GM23338 (cell line): ENCODE measurements around the gene CASTOR1. TPM values are rescaled to one million over a fixed set of nuclear protein-coding genes. Genes with fewer than 3 reads are reported as not detected.

Source experiments
- ATAC-seq: fragments of 200-7000 bp; cut with Tn5 transposase; 3 replicates; pipeline ENCODE4 v1.9.1; 2020
- DNase-seq: peaks from one replicate; pipeline ENCODE4 v3.0.0-alpha.2; 2015; ENCODE audit warnings: low spot score
- H2AFZ ChIP-seq: fragments of 200-600 bp; sonication (generic); 2 replicates; pipeline ENCODE4 v1.8.0; 2016; ENCODE audit warnings: antibody characterized with exemption, mild to moderate bottlenecking, moderate library complexity
- H3F3A ChIP-seq: fragments of 200-600 bp; sonication (generic); replicated peaks from 2 replicates; pipeline ENCODE4 v1.8.0; 2017; ENCODE audit warnings: antibody characterized with exemption, mixed run types, low read depth
- H3K27ac ChIP-seq: fragments of 200-600 bp; sonication (generic); 2 replicates; pipeline ENCODE4 v1.6.1; 2016; ENCODE audit warnings: low read depth
- H3K27me3 ChIP-seq: fragments of 200-600 bp; sonication (generic); 2 replicates; pipeline ENCODE4 v1.8.0; 2016; ENCODE audit warnings: mild to moderate bottlenecking, mixed run types, moderate library complexity; ENCODE audit not compliant: insufficient read depth
- H3K36me3 ChIP-seq: fragments of 200-600 bp; sonication (generic); 2 replicates; pipeline ENCODE4 v1.8.0; 2016; ENCODE audit warnings: mild to moderate bottlenecking; ENCODE audit not compliant: insufficient read depth
- H3K4me1 ChIP-seq: fragments of 200-600 bp; sonication (generic); 2 replicates; pipeline ENCODE4 v1.8.0; 2016; ENCODE audit warnings: mild to moderate bottlenecking, moderate library complexity; ENCODE audit not compliant: insufficient read depth
- H3K4me2 ChIP-seq: fragments of 200-600 bp; sonication (generic); 2 replicates; pipeline ENCODE4 v1.7.1; 2017; ENCODE audit warnings: mixed run types
- H3K4me3 ChIP-seq: fragments of 200-600 bp; sonication (generic); 2 replicates; pipeline ENCODE4 v1.6.1; 2016; ENCODE audit warnings: mixed run types
- H3K79me2 ChIP-seq: fragments of 200-600 bp; sonication (generic); replicated peaks from 2 replicates; pipeline ENCODE4 v1.8.0; 2017; ENCODE audit warnings: mild to moderate bottlenecking; ENCODE audit not compliant: insufficient read depth
- H3K9me2 ChIP-seq: fragments of 200-600 bp; sonication (generic); 2 replicates; pipeline ENCODE4 v1.8.0; 2017; ENCODE audit not compliant: insufficient read depth
- H4K20me1 ChIP-seq: fragments of 200-600 bp; sonication (generic); replicated peaks from 2 replicates; pipeline ENCODE4 v1.8.0; 2017; ENCODE audit warnings: mild to moderate bottlenecking; ENCODE audit not compliant: insufficient read depth
- H3K27ac Mint-ChIP-seq: 2 replicates; pipeline ENCODE4 v1.8.0; 2020; ENCODE audit warnings: inconsistent platforms, mild to moderate bottlenecking, moderate library complexity, mixed read lengths
- H3K27me3 Mint-ChIP-seq: 3 replicates; pipeline ENCODE4 v1.8.0; 2022; ENCODE audit warnings: low read depth, mild to moderate bottlenecking, moderate library complexity, mixed read lengths, inconsistent platforms; ENCODE audit not compliant: insufficient read depth, poor library complexity
- H3K36me3 Mint-ChIP-seq: 3 replicates; pipeline ENCODE4 v1.8.0; 2021; ENCODE audit warnings: low read depth, mild to moderate bottlenecking, inconsistent platforms, moderate library complexity, mixed read lengths
- H3K4me1 Mint-ChIP-seq: 3 replicates; pipeline ENCODE4 v1.8.0; 2020; ENCODE audit warnings: mild to moderate bottlenecking, inconsistent platforms, mixed read lengths
- H3K4me3 Mint-ChIP-seq: 3 replicates; pipeline ENCODE4 v1.8.0; 2021; ENCODE audit warnings: moderate library complexity, mild to moderate bottlenecking, inconsistent platforms, mixed read lengths
- H3K9me3 Mint-ChIP-seq: 3 replicates; pipeline ENCODE4 v1.8.0; 2020; ENCODE audit warnings: moderate library complexity, mild to moderate bottlenecking, inconsistent platforms, mixed read lengths
- CREB1 ChIP-seq: fragments of 250-450 bp; sonication (Bioruptor Pico); IDR thresholded peaks from 2 replicates; pipeline ENCODE4 v1.5.0; 2020; ENCODE audit warnings: low read depth, mild to moderate bottlenecking, moderate library complexity
- CTCF ChIP-seq, 2 experiments: fragments of 200-600 bp in 1 of 2; sonication (generic) in 1 of 2; conservative IDR thresholded peaks; 2 replicates each; pipeline versions ENCODE4 v1.5.1 to v1.6.1; 2016 to 2017; ENCODE audit warnings: antibody characterized with exemption in 2 of 2, low read depth in 2 of 2, mild to moderate bottlenecking in 2 of 2, moderate library complexity in 1 of 2
- EZH2 ChIP-seq: fragments of 200-600 bp; sonication (generic); IDR thresholded peaks from one replicate; pipeline ENCODE4 v1.8.0; 2017; ENCODE audit warnings: antibody characterized with exemption, mild to moderate bottlenecking, low read depth; ENCODE audit not compliant: unreplicated experiment
- EZH2phosphoT487 ChIP-seq: fragments of 200-600 bp; sonication (generic); IDR thresholded peaks from one replicate; pipeline ENCODE4 v1.8.1; 2018; ENCODE audit warnings: antibody characterized with exemption; ENCODE audit not compliant: unreplicated experiment
- JUNB ChIP-seq: IDR thresholded peaks from one replicate; pipeline ENCODE4 v1.6.1; 2016; ENCODE audit warnings: antibody characterized with exemption; ENCODE audit not compliant: unreplicated experiment
- NANOG ChIP-seq: IDR thresholded peaks from 2 replicates; pipeline ENCODE4 v1.6.1; 2016; ENCODE audit warnings: antibody characterized with exemption, borderline replicate concordance
- POLR2AphosphoS5 ChIP-seq: IDR thresholded peaks from 2 replicates; pipeline ENCODE4 v1.6.1; 2016; ENCODE audit warnings: antibody characterized with exemption, low read depth
- ZNF114 ChIP-seq: fragments of 250-450 bp; sonication (Bioruptor Pico); IDR thresholded peaks from 2 replicates; pipeline ENCODE4 v1.5.0; 2020; ENCODE audit warnings: mild to moderate bottlenecking, moderate library complexity
- ZNF462 ChIP-seq: fragments of 250-450 bp; sonication (Bioruptor Pico); IDR thresholded peaks from 2 replicates; pipeline ENCODE4 v1.5.0; 2020; ENCODE audit warnings: mild to moderate bottlenecking, moderate library complexity
- polyA plus RNA-seq: library from polyadenylated mRNA; unstranded; fragments of >200 nt; fragmentation: Nextera tagmentation; extraction: Ambion mirVana; gene quantifications from 2 replicates; pipeline ENCODE4 v1.2.1, GENCODE V29; 2016
- total RNA-seq: library from RNA; depleted of rRNA; stranded (reverse); fragments of >200 nt; shearing (Covaris generic); gene quantifications from 2 replicates; pipeline ENCODE4 v1.2.3, GENCODE V29; 2014
- TF ChIP-seq, protein P1 (sequence below): IDR thresholded peaks from 2 replicates; pipeline ENCODE4 v1.6.1; 2016; ENCODE audit warnings: antibody characterized with exemption

Gene CASTOR1
- total and polyA plus RNA-seq, 2 experiments from 2014 or later: 11.3 to 23.2 TPM

DNA sequence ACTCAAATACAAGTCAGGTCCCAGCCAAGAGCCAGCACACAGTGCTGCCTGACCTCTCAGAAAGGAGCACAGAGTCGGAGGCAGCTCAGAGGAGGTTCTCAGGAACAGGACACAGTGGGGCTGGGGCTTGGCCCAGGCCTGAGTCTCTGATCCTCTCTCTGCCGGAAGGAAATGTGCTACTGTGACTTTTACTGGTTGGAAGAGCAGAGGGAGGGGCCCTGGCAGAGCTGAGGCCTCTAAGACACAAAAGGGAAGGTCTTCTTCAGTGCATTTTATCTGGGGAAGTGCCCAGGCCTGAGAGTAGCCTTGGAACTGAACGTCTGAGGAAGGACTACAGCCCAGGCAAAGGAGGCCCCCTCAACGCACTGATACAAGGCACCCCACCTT lies 16.2 kb upstream of the CASTOR1 start:
- no peak overlapping the region for H3K27ac Mint-ChIP-seq
- DNase-seq (no peak), ATAC-seq (peak; percentile 20; the same call in 1 of the 3 replicates)
- Histone ChIP-seq H3K4me3 (no peak overlapping the region), H3K9me2 (no peaks in the 10 kb centered on the region), H3K79me2 (no peaks in the 10 kb centered on the region), H4K20me1 (no peaks in the 10 kb centered on the region; the same call in none of the 2 replicates), H3K36me3 (no peaks in the 10 kb centered on the region), H3K27me3 (no peaks in the 10 kb centered on the region), H3K4me1 (no peaks in the 10 kb centered on the region), H3K27ac (no peak overlapping the region), H2AFZ (no peak overlapping the region), H3F3A (no peaks in the 10 kb centered on the region), H3K4me2 (no peak overlapping the region)
- no peaks in the 10 kb centered on the region for H3K9me3 Mint-ChIP-seq
- H3K4me1 Mint-ChIP-seq: peaks cover 10% of the 10 kb centered on the region; the same call in 2 of the 3 replicates
- no peak overlapping the region for H3K4me3 Mint-ChIP-seq
- no peaks in the 10 kb centered on the region; the same call in 2 of the 3 replicates for H3K36me3 Mint-ChIP-seq
- H3K27me3 Mint-ChIP-seq: peaks cover 4% of the 10 kb centered on the region
- TF ChIP-seq NANOG (no peak), ZNF114 (CRISPR knock-in tag) (no peak), POLR2AphosphoS5 (no peak), CREB1 (CRISPR knock-in tag) (no peak)
- TF ChIP-seq, protein P1, sequence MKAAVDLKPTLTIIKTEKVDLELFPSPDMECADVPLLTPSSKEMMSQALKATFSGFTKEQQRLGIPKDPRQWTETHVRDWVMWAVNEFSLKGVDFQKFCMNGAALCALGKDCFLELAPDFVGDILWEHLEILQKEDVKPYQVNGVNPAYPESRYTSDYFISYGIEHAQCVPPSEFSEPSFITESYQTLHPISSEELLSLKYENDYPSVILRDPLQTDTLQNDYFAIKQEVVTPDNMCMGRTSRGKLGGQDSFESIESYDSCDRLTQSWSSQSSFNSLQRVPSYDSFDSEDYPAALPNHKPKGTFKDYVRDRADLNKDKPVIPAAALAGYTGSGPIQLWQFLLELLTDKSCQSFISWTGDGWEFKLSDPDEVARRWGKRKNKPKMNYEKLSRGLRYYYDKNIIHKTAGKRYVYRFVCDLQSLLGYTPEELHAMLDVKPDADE: no peak

- peaks cover 6% of the 10 kb centered on the region for H3K27me3 Mint-ChIP-seq
- no peak overlapping the region for H3K27ac Mint-ChIP-seq
- no peak overlapping the region for H3K4me3 Mint-ChIP-seq
- H3K36me3 Mint-ChIP-seq: no peaks in the 10 kb centered on the region; the same call in 2 of the 3 replicates
- H3K4me1 Mint-ChIP-seq: peaks cover 8% of the 10 kb centered on the region; the same call in 1 of the 3 replicates
- no peak for ATAC-seq
- no peaks in the 10 kb centered on the region for H3K79me2 ChIP-seq
- H3K9me3 Mint-ChIP-seq: no peaks in the 10 kb centered on the region
- no peak overlapping the region for H3K4me3 ChIP-seq
- H2AFZ ChIP-seq: no peak overlapping the region
- H4K20me1 ChIP-seq: no peaks in the 10 kb centered on the region; the same call in none of the 2 replicates
- no peak for DNase-seq
- no peaks in the 10 kb centered on the region for H3F3A ChIP-seq
- no peak overlapping the region for H3K4me2 ChIP-seq
- no peak overlapping the region for H3K27ac ChIP-seq
- no peaks in the 10 kb centered on the region for H3K4me1 ChIP-seq
- no peaks in the 10 kb centered on the region for H3K9me2 ChIP-seq
- no peaks in the 10 kb centered on the region for H3K36me3 ChIP-seq
- no peaks in the 10 kb centered on the region for H3K27me3 ChIP-seq
- TF ChIP-seq CTCF (conservative IDR thresholded peaks at IDR 0.05; ENCODE audit: low read depth in 2 of 2): no peak
- TF ChIP-seq JUNB: no peak
- TF ChIP-seq EZH2: no peak
- TF ChIP-seq EZH2phosphoT487: no peak
- TF ChIP-seq, protein P1: no peak
- no peak for TF ChIP-seq NANOG
- no peak for TF ChIP-seq ZNF462 (CRISPR knock-in tag)
- no peak for TF ChIP-seq ZNF114 (CRISPR knock-in tag)
Measured at GRCh38 chr22:30304495-30305244, 15.4 kb upstream of the CASTOR1 start.
